Activated CD8-positive, alpha-beta T cell treated with anti-CD3 and anti-CD28 coated beads for 36 hours (primary cell): ENCODE measurements around the gene KCTD2. TPM values are rescaled to one million over a fixed set of nuclear protein-coding genes. Genes with fewer than 3 reads are reported as not detected.
A peak's percentile ranks its signal among the peaks of the same experiment; 100 is the strongest.

ENCODE experiments used
- ATAC-seq: fragments of 200-7000 bp; cut with Tn5 transposase; one replicate; pipeline ENCODE4 v1.10.0; 2021; ENCODE audit warnings: mild to moderate bottlenecking, moderate library complexity
- CTCF ChIA-PET: fragments of 350-600 bp; sonication (Branson Sonifier 250); formaldehyde crosslinking; loops from one replicate; lab custom pipeline; 2021; ENCODE audit warnings: antibody characterized with exemption; lab: Charles Lee
- POLR2A ChIA-PET: fragments of 350-600 bp; sonication (Branson Sonifier 250); formaldehyde crosslinking; loops from one replicate; lab custom pipeline; 2021; ENCODE audit warnings: antibody characterized with exemption; lab: Charles Lee
- DNase-seq: peaks from one replicate; pipeline ENCODE4 v3.0.0-alpha.2; 2020
- H3K27ac Mint-ChIP-seq: one replicate; pipeline ENCODE4 v1.8.0; 2021; ENCODE audit warnings: mild to moderate bottlenecking, mixed read lengths
- H3K27me3 Mint-ChIP-seq: one replicate; pipeline ENCODE4 v1.8.0; 2021; ENCODE audit warnings: mixed read lengths
- H3K36me3 Mint-ChIP-seq: one replicate; pipeline ENCODE4 v1.8.0; 2021; ENCODE audit warnings: low read depth, mixed read lengths
- H3K4me1 Mint-ChIP-seq: one replicate; pipeline ENCODE4 v1.8.0; 2021; ENCODE audit warnings: low read depth, mixed read lengths
- H3K4me3 Mint-ChIP-seq: one replicate; pipeline ENCODE4 v1.8.0; 2021; ENCODE audit warnings: mild to moderate bottlenecking, moderate library complexity, mixed read lengths
- H3K9me3 Mint-ChIP-seq: one replicate; pipeline ENCODE4 v1.8.0; 2021; ENCODE audit warnings: mixed read lengths
- CTCF ChIP-seq: fragments of 200-600 bp; IDR thresholded peaks from one replicate; pipeline ENCODE4 v1.8.0; 2022; ENCODE audit warnings: antibody characterized with exemption, mild to moderate bottlenecking
- intact Hi-C: fragments of 100-400 bp; cut with micrococcal nuclease; formaldehyde crosslinking; loops from one replicate; pipeline ENCODE4 v1.10.0; 2022
- total RNA-seq, 2 experiments: library from RNA; stranded (reverse); gene quantifications; one replicate each; pipeline ENCODE4 v1.2.3, GENCODE V29; 2021

Gene KCTD2
- total RNA-seq, 2 experiments from 2014 or later = 10.5 to 11.4 TPM

- ATAC-seq = no peak
- CTCF ChIA-PET = interaction anchor here (1.0 to 2.8 kb wide), 5 partner anchors 19 to 114 kb away, joined by 3 to 9 read pairs (median 5); no protein-coding TSS in a partner anchor
- H3K36me3 Mint-ChIP-seq = no peaks in the 10 kb centered on the region
Observed at GRCh38 chr17:75075597-75076336, 28.7 kb downstream of the KCTD2 start.

GRCh38 chr17:75077072-75077495, 30.1 kb downstream of the KCTD2 start:
- Mint-ChIP-seq H3K4me1 (peaks cover 24% of the 10 kb centered on the region), H3K4me3 (peak overlapping the region; percentile 59), H3K27me3 (peaks cover 3% of the 10 kb centered on the region), H3K9me3 (no peaks in the 10 kb centered on the region), H3K36me3 (no peaks in the 10 kb centered on the region), H3K27ac (no peak overlapping the region)
- ATAC-seq (no peak), DNase-seq (no peak)
- ChIA-PET CTCF (interaction anchor here (0.7 to 2.3 kb wide), 6 partner anchors 10 to 116 kb away, joined by 3 to 9 read pairs (median 4); no protein-coding TSS in a partner anchor), POLR2A (interaction anchor here (1.5 kb wide), 1 partner anchor 37 kb away, joined by 4 read pairs; no protein-coding TSS in a partner anchor)
- intact Hi-C loops = no loop called here
- no peak for TF ChIP-seq CTCF

More at GRCh38 chr17:75075597-75076336, 28.7 kb downstream of the KCTD2 start:
- peaks cover 24% of the 10 kb centered on the region for H3K4me1 Mint-ChIP-seq
- H3K4me3 Mint-ChIP-seq = no peak overlapping the region
- intact Hi-C loops = no loop called here
- POLR2A ChIA-PET = interaction anchor here (1.0 to 1.5 kb wide), 3 partner anchors 14 to 38 kb away, joined by 3 to 4 read pairs (median 3); partner anchors contain the start of gene ARMC7
- no peaks in the 10 kb centered on the region for H3K9me3 Mint-ChIP-seq
- no peak for DNase-seq
- TF ChIP-seq CTCF = no peak
- peaks cover 3% of the 10 kb centered on the region for H3K27me3 Mint-ChIP-seq
- no peak overlapping the region for H3K27ac Mint-ChIP-seq

GRCh38 chr17:75077496-75078283, 30.7 kb downstream of the KCTD2 start:
- no peaks in the 10 kb centered on the region for H3K36me3 Mint-ChIP-seq
- TF ChIP-seq CTCF = peak; percentile 17
- intact Hi-C loops = no loop called here
- ChIA-PET POLR2A (interaction anchor here (0.8 to 1.5 kb wide), 2 partner anchors 36 to 77 kb away, joined by 3 to 4 read pairs; no protein-coding TSS in a partner anchor), CTCF (interaction anchor here (0.7 to 2.3 kb wide), 9 partner anchors 10 to 116 kb away, joined by 3 to 9 read pairs (median 4); partner anchors contain the start of gene SLC16A5)
- H3K4me3 Mint-ChIP-seq = peak overlapping the region; percentile 59
- H3K4me1 Mint-ChIP-seq = peaks cover 24% of the 10 kb centered on the region
- peak overlapping the region; percentile 38 for H3K27ac Mint-ChIP-seq
- H3K27me3 Mint-ChIP-seq = peaks cover 3% of the 10 kb centered on the region
- H3K9me3 Mint-ChIP-seq = no peaks in the 10 kb centered on the region
- DNase-seq = peak; percentile 60
- peak; percentile 75 for ATAC-seq

GRCh38 chr17:75078284-75079022, 31.4 kb downstream of the KCTD2 start:
- ATAC-seq = peak; percentile 56
- peak; percentile 41 for DNase-seq
- ChIA-PET POLR2A (interaction anchor here (0.5 to 1.0 kb wide), 4 partner anchors 9 to 927 kb away, joined by 3 to 4 read pairs (median 3); partner anchors contain the start of gene SLC16A5), CTCF (interaction anchor here (0.7 to 2.3 kb wide), 7 partner anchors 10 to 117 kb away, joined by 3 to 9 read pairs (median 4); partner anchors contain the start of gene SLC16A5)
- Mint-ChIP-seq H3K9me3 (no peaks in the 10 kb centered on the region), H3K36me3 (no peaks in the 10 kb centered on the region), H3K4me1 (peaks cover 24% of the 10 kb centered on the region), H3K27me3 (peaks cover 3% of the 10 kb centered on the region), H3K27ac (no peak overlapping the region), H3K4me3 (peak overlapping the region; percentile 59)
- no peak for TF ChIP-seq CTCF
- intact Hi-C loops = no loop called here
